Caco-2 (cell line): ENCODE measurements around the gene PLEK2. TPM values are rescaled to one million over a fixed set of nuclear protein-coding genes. Genes with fewer than 3 reads are reported as not detected.

Source experiments
- BruUV-seq: library from RNA; stranded (reverse); fragments of 400-500 nt; replicated peaks from 2 replicates; lab custom pipeline; 2021; lab: Mats Ljungman, UMichigan
- CTCF ChIA-PET: fragments of 300-600 bp; sonication (Branson Sonifier 250); formaldehyde crosslinking; loops from one replicate; lab custom pipeline; 2022; ENCODE audit warnings: antibody characterized with exemption; lab: Charles Lee
- POLR2A ChIA-PET: fragments of 300-600 bp; sonication (Branson Sonifier 250); formaldehyde crosslinking; loops from one replicate; lab custom pipeline; 2022; ENCODE audit warnings: antibody characterized with exemption; lab: Charles Lee
- DNase-seq, 2 experiments: peaks; one replicate each; pipeline versions ENCODE4 v3.0.0 to v3.0.0-alpha.2; 2020 to 2022
- H3K27me3 ChIP-seq: replicated peaks from 2 replicates; pipeline ENCODE4 v1.6.0; 2011; ENCODE audit warnings: low read length; ENCODE audit not compliant: control insufficient read depth, insufficient read depth
- H3K36me3 ChIP-seq: 2 replicates; pipeline ENCODE4 v1.5.1; 2011; ENCODE audit warnings: low read length; ENCODE audit not compliant: control insufficient read depth, insufficient read depth
- H3K4me1 ChIP-seq: fragments of 250-450 bp; sonication (Bioruptor Pico); 2 replicates; pipeline ENCODE4 v1.5.1; 2020; ENCODE audit warnings: mild to moderate bottlenecking
- H3K4me3 ChIP-seq: 2 replicates; pipeline ENCODE4 v1.5.1; 2011; ENCODE audit warnings: low read depth, mild to moderate bottlenecking, control low read depth, low read length
- H3K9me3 ChIP-seq: fragments of 250-450 bp; sonication (Bioruptor Pico); 2 replicates; pipeline ENCODE4 v1.5.1; 2020; ENCODE audit warnings: mild to moderate bottlenecking, moderate library complexity
- H3K27ac Mint-ChIP-seq: one replicate; pipeline ENCODE4 v1.8.0; 2022; ENCODE audit warnings: mixed read lengths; ENCODE audit not compliant: unreplicated experiment
- H3K27me3 Mint-ChIP-seq: one replicate; pipeline ENCODE4 v1.8.0; 2022; ENCODE audit warnings: mixed read lengths; ENCODE audit not compliant: insufficient read depth, unreplicated experiment
- H3K36me3 Mint-ChIP-seq: one replicate; pipeline ENCODE4 v1.8.0; 2022; ENCODE audit warnings: mild to moderate bottlenecking, mixed read lengths; ENCODE audit not compliant: insufficient read depth, unreplicated experiment
- H3K4me1 Mint-ChIP-seq: one replicate; pipeline ENCODE4 v1.8.0; 2022; ENCODE audit warnings: low read depth, mixed read lengths; ENCODE audit not compliant: unreplicated experiment
- H3K4me3 Mint-ChIP-seq: one replicate; pipeline ENCODE4 v1.8.0; 2022; ENCODE audit warnings: mild to moderate bottlenecking, moderate library complexity, mixed read lengths; ENCODE audit not compliant: unreplicated experiment
- H3K9me3 Mint-ChIP-seq: one replicate; pipeline ENCODE4 v1.8.0; 2022; ENCODE audit warnings: mixed read lengths; ENCODE audit not compliant: unreplicated experiment
- intact Hi-C: fragments of 100-400 bp; cut with micrococcal nuclease; formaldehyde crosslinking; loops from one replicate; pipeline ENCODE4 v1.10.0; 2022; ENCODE audit not compliant: unreplicated experiment
- total RNA-seq: library from RNA; stranded (reverse); gene quantifications from 2 replicates; pipeline ENCODE4 v1.2.3, GENCODE V29; 2022
- TF ChIP-seq, protein P1 (sequence below), 2 experiments: fragments of 200-600 bp in 1 of 2; IDR thresholded peaks; 1 replicate in 1 of 2; 2 replicates in 1 of 2; pipeline versions ENCODE4 v1.5.1 to v1.8.0; 2011 to 2022; ENCODE audit warnings: antibody characterized with exemption in 1 of 2, control low read depth in 1 of 2, inconsistent platforms in 1 of 2, low read depth in 1 of 2, low read length in 1 of 2, mild to moderate bottlenecking in 1 of 2, moderate library complexity in 1 of 2; ENCODE audit not compliant: insufficient read depth in 1 of 2, severe bottlenecking in 1 of 2, unreplicated experiment in 1 of 2

Gene PLEK2
- total RNA-seq, 1 experiment from 2014 or later, result 36.5 TPM

DNA sequence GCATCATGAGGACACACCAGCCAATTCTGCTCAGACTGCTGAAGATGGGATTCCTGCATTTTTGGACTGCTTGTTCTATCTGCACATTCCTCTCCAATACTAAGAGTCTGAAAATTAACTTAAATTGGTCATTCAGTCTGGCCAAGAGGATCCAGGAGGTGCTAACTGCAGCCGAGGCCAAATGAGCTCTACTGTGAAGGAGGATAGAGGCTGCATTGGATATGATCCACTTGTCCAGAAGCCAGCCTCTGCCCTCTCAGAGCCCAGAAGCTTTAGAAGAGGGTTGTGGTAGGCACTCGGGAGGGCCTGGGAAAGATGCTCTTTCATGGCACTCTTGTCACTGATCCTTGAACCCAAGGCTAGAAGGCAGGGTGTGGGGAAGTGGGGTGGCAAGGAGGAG is 37.1 kb upstream of the PLEK2 start:
- H3K4me1 ChIP-seq, result peaks cover 33% of the 10 kb centered on the region
- intact Hi-C loops, result no loop called here
- H3K36me3 ChIP-seq, result no peaks in the 10 kb centered on the region
- Mint-ChIP-seq H3K36me3 (no peaks in the 10 kb centered on the region), H3K27ac (no peak overlapping the region), H3K4me3 (no peak overlapping the region), H3K4me1 (peaks cover 11% of the 10 kb centered on the region), H3K9me3 (peaks cover 11% of the 10 kb centered on the region), H3K27me3 (no peaks in the 10 kb centered on the region)
- TF ChIP-seq, protein P1, sequence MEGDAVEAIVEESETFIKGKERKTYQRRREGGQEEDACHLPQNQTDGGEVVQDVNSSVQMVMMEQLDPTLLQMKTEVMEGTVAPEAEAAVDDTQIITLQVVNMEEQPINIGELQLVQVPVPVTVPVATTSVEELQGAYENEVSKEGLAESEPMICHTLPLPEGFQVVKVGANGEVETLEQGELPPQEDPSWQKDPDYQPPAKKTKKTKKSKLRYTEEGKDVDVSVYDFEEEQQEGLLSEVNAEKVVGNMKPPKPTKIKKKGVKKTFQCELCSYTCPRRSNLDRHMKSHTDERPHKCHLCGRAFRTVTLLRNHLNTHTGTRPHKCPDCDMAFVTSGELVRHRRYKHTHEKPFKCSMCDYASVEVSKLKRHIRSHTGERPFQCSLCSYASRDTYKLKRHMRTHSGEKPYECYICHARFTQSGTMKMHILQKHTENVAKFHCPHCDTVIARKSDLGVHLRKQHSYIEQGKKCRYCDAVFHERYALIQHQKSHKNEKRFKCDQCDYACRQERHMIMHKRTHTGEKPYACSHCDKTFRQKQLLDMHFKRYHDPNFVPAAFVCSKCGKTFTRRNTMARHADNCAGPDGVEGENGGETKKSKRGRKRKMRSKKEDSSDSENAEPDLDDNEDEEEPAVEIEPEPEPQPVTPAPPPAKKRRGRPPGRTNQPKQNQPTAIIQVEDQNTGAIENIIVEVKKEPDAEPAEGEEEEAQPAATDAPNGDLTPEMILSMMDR (IDR thresholded peaks at IDR 0.05; ENCODE audit: insufficient read depth in 1 of 2, low read depth in 1 of 2, low read length in 1 of 2, severe bottlenecking in 1 of 2, unreplicated experiment in 1 of 2), result no peak
- DNase-seq, result no peak
- no TSS peak for BruUV-seq
- ChIA-PET CTCF (no interaction called here), POLR2A (no interaction called here)
- no peaks in the 10 kb centered on the region for H3K27me3 ChIP-seq
- H3K4me3 ChIP-seq, result no peak overlapping the region
- H3K9me3 ChIP-seq, result peaks cover 15% of the 10 kb centered on the region

DNA sequence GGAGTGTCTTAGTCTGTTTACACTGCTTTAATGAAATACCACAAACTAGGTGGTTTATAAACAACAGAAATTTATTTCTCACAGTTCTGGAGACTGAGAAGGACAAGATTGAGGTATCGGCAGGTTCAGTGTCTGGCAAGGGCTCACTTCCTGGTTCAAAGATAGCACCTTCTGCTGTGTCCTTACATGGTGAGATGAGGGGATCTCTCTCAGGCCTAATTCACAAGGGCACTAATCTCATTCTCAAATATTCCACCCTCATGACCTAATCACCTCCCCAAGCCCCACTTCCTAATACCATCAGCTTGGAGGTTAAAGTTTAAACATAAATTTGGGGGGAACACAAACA is 35.0 kb upstream of the PLEK2 start:
- Mint-ChIP-seq H3K36me3 (no peaks in the 10 kb centered on the region), H3K4me1 (peaks cover 29% of the 10 kb centered on the region), H3K4me3 (no peak overlapping the region), H3K27ac (peak overlapping the region; percentile 68), H3K9me3 (peaks cover 11% of the 10 kb centered on the region), H3K27me3 (no peaks in the 10 kb centered on the region)
- peaks cover 15% of the 10 kb centered on the region for H3K9me3 ChIP-seq
- ChIA-PET POLR2A (no interaction called here), CTCF (interaction anchor here (0.8 to 1.4 kb wide), 2 partner anchors 20 to 80 kb away, joined by 3 to 6 read pairs; no protein-coding TSS in a partner anchor)
- intact Hi-C loops, result loop anchor here (2.0 kb wide), 1 partner anchor 20 kb away; no protein-coding TSS in a partner anchor
- H3K27me3 ChIP-seq, result no peaks in the 10 kb centered on the region
- DNase-seq, result no peak
- TF ChIP-seq, protein P1 (IDR thresholded peaks at IDR 0.05; ENCODE audit: insufficient read depth in 1 of 2, low read depth in 1 of 2, low read length in 1 of 2, severe bottlenecking in 1 of 2, unreplicated experiment in 1 of 2), result no peak
- H3K4me1 ChIP-seq, result peaks cover 51% of the 10 kb centered on the region
- no TSS peak for BruUV-seq
- no peak overlapping the region for H3K4me3 ChIP-seq
- H3K36me3 ChIP-seq, result no peaks in the 10 kb centered on the region

DNA sequence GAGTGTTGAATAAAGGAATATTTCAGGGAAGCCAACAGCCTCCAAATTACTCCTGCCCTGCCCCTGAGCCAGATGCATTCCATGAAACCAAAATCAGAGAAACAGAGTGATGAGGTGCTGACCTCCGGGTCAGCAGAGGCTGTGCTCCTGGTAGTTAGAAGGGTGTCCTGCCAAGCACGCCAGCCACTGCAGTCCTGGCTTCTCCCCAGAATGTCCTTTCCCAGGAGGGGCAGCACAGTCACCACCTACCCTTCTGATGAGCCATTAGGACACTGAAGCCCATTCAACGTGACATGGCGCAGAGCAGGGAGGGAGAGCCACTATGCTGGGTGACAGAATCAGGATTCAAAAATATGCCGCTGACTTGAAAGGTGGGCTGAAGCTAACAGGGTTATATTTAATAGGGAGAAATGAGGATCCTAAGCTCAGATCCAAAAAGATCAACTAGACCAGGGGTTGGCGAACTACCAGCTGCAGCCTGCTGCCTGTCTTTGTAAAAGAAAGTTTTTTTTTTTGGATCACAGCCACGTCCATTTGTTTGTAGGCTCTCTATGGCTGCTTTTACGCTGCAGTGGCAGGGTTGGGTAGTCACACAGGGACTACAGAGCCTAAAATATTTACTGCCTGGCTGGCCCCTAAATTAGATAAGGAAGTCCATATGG is 34.5 kb upstream of the PLEK2 start:
- intact Hi-C loops, result loop anchor here (2.0 kb wide), 1 partner anchor 20 kb away; no protein-coding TSS in a partner anchor
- ChIA-PET CTCF (interaction anchor here (3.2 kb wide), 1 partner anchor 19 kb away, joined by 20 read pairs; no protein-coding TSS in a partner anchor), POLR2A (no interaction called here)
- H3K4me3 ChIP-seq, result no peak overlapping the region
- BruUV-seq, result no TSS peak
- no peaks in the 10 kb centered on the region for H3K36me3 ChIP-seq
- peaks cover 15% of the 10 kb centered on the region for H3K9me3 ChIP-seq
- Mint-ChIP-seq H3K36me3 (no peaks in the 10 kb centered on the region), H3K27ac (peak overlapping the region; percentile 68), H3K27me3 (no peaks in the 10 kb centered on the region), H3K9me3 (peaks cover 11% of the 10 kb centered on the region), H3K4me3 (no peak overlapping the region), H3K4me1 (peaks cover 29% of the 10 kb centered on the region)
- no peaks in the 10 kb centered on the region for H3K27me3 ChIP-seq
- no peak for DNase-seq
- peaks cover 51% of the 10 kb centered on the region for H3K4me1 ChIP-seq
- TF ChIP-seq, protein P1 (IDR thresholded peaks at IDR 0.05; ENCODE audit: insufficient read depth in 1 of 2, low read depth in 1 of 2, low read length in 1 of 2, severe bottlenecking in 1 of 2, unreplicated experiment in 1 of 2), result no peak
